HEK293 (cell line): Measurements from ENCODE around the gene YARS1.

Experiments
- CTCF ChIP-seq: fragments of 450-650 bp; formaldehyde crosslinking; IDR thresholded peaks from 2 replicates; pipeline ENCODE4 v1.5.1; 2016; ENCODE audit warnings: missing biosample characterization, missing genetic modification characterization
- ZFP41 ChIP-seq: fragments of 450-650 bp; formaldehyde crosslinking; IDR thresholded peaks from 2 replicates; pipeline ENCODE4 v1.5.1; 2016; ENCODE audit warnings: missing biosample characterization, missing genetic modification characterization, borderline replicate concordance
- ZNF660 ChIP-seq: fragments of 450-650 bp; IDR thresholded peaks from 2 replicates; pipeline ENCODE4 v1.5.1; 2018; ENCODE audit warnings: missing biosample characterization, mild to moderate bottlenecking, missing genetic modification characterization
- ZSCAN16 ChIP-seq: fragments of 450-650 bp; formaldehyde crosslinking; IDR thresholded peaks from 2 replicates; pipeline ENCODE4 v1.5.1; 2016; ENCODE audit warnings: missing biosample characterization, missing genetic modification characterization
- TF ChIP-seq, protein P1 (sequence below): fragments of 450-650 bp; formaldehyde crosslinking; IDR thresholded peaks from 2 replicates; pipeline ENCODE4 v1.5.1; 2016; ENCODE audit warnings: missing biosample characterization, missing genetic modification characterization

GRCh38 chr1:32831878-32832277 lies 14.7 kb upstream of the YARS1 start:
- no peak for TF ChIP-seq ZNF660 (tag by site-specific recombination)
- no peak for TF ChIP-seq ZFP41
- TF ChIP-seq ZSCAN16, result no peak
- TF ChIP-seq, protein P1, sequence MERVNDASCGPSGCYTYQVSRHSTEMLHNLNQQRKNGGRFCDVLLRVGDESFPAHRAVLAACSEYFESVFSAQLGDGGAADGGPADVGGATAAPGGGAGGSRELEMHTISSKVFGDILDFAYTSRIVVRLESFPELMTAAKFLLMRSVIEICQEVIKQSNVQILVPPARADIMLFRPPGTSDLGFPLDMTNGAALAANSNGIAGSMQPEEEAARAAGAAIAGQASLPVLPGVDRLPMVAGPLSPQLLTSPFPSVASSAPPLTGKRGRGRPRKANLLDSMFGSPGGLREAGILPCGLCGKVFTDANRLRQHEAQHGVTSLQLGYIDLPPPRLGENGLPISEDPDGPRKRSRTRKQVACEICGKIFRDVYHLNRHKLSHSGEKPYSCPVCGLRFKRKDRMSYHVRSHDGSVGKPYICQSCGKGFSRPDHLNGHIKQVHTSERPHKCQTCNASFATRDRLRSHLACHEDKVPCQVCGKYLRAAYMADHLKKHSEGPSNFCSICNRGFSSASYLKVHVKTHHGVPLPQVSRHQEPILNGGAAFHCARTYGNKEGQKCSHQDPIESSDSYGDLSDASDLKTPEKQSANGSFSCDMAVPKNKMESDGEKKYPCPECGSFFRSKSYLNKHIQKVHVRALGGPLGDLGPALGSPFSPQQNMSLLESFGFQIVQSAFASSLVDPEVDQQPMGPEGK, result no peak
- TF ChIP-seq CTCF (tag by site-specific recombination), result no peak
